ENCODE data around the gene IQGAP1. TPM values are rescaled to one million over a fixed set of nuclear protein-coding genes. Genes with fewer than 3 reads are reported as not detected.

IQGAP1 gene
- total and polyA plus RNA-seq, 2 experiments from 2014 or later: 65.8 to 125 TPM

DNA sequence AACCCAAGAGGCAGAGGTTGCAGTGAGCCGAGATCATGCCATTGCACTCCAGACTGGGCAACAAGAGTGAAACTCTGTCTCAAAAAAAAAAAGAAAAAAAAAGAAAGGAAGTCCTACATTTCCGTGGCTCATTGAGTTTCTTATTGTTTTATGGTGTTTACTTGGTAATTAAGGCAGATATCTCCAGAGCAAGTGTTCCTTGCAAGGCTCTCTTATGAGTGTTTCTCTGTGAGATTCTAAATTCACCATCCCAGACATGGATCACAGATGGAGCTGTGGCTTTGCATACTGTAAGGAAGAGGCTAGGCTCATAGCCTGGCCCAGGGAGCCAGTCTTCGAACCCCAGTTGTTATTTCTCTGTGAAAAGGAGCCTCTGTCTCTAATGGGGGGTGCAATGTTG, 53.0 kb downstream of the IQGAP1 start:
- no peak overlapping the region for H3K4me3 ChIP-seq
- H3K9me3 ChIP-seq (ENCODE audit: low read depth): no peaks in the 10 kb centered on the region
- no peak overlapping the region for H3K4me2 ChIP-seq
- TF ChIP-seq EZH2 (IDR thresholded peaks at IDR 0.05; ENCODE audit: borderline replicate concordance) (no peak), EZH2phosphoT487 (IDR thresholded peaks at IDR 0.05; ENCODE audit: low read depth, severe bottlenecking, unreplicated experiment) (no peak), CTCF (IDR thresholded peaks at IDR 0.05; ENCODE audit: poor library complexity) (no peak)
- H3K4me1 ChIP-seq (ENCODE audit: insufficient read depth): no peaks in the 10 kb centered on the region
- no peaks in the 10 kb centered on the region for H4K20me1 ChIP-seq (ENCODE audit: insufficient read depth, poor library complexity, severe bottlenecking)
- WGBS (ENCODE audit: low lambda C conversion rate, missing lambda C conversion rate): 62% methylated on average over 3 of the region's 3 CpGs
- no peaks in the 10 kb centered on the region for H3K36me3 ChIP-seq (replicated peaks; ENCODE audit: insufficient read depth, low read depth)
- no peaks in the 10 kb centered on the region for H3K27me3 ChIP-seq
- H3K79me2 ChIP-seq: peaks cover 2% of the 10 kb centered on the region
- no peak overlapping the region for H3K27ac ChIP-seq
- H2AFZ ChIP-seq: no peak overlapping the region
- no peak for DNase-seq (ENCODE audit: low spot score)
- H3K9me2 ChIP-seq (replicated peaks; ENCODE audit: insufficient read depth): no peaks in the 10 kb centered on the region

GRCh38 chr15:90442423-90442822, 54.4 kb downstream of the IQGAP1 start:
- Histone ChIP-seq H3K79me2 (no peaks in the 10 kb centered on the region), H2AFZ (no peak overlapping the region), H3K4me3 (no peak overlapping the region), H3K36me3 (replicated peaks; ENCODE audit: insufficient read depth, low read depth) (no peaks in the 10 kb centered on the region), H3K4me1 (ENCODE audit: insufficient read depth) (no peaks in the 10 kb centered on the region), H3K9me3 (ENCODE audit: low read depth) (no peaks in the 10 kb centered on the region), H3K4me2 (no peak overlapping the region), H4K20me1 (ENCODE audit: insufficient read depth, poor library complexity, severe bottlenecking) (no peaks in the 10 kb centered on the region), H3K9me2 (replicated peaks; ENCODE audit: insufficient read depth) (no peaks in the 10 kb centered on the region), H3K27ac (no peak overlapping the region), H3K27me3 (no peaks in the 10 kb centered on the region)
- no peak for TF ChIP-seq CTCF (IDR thresholded peaks at IDR 0.05; ENCODE audit: poor library complexity)
- TF ChIP-seq EZH2phosphoT487 (IDR thresholded peaks at IDR 0.05; ENCODE audit: low read depth, severe bottlenecking, unreplicated experiment): no peak
- no peak for TF ChIP-seq EZH2 (IDR thresholded peaks at IDR 0.05; ENCODE audit: borderline replicate concordance)
- DNase-seq (ENCODE audit: low spot score): no peak
- WGBS (ENCODE audit: low lambda C conversion rate, missing lambda C conversion rate): 97% methylated on average over 5 of the region's 5 CpGs

DNA sequence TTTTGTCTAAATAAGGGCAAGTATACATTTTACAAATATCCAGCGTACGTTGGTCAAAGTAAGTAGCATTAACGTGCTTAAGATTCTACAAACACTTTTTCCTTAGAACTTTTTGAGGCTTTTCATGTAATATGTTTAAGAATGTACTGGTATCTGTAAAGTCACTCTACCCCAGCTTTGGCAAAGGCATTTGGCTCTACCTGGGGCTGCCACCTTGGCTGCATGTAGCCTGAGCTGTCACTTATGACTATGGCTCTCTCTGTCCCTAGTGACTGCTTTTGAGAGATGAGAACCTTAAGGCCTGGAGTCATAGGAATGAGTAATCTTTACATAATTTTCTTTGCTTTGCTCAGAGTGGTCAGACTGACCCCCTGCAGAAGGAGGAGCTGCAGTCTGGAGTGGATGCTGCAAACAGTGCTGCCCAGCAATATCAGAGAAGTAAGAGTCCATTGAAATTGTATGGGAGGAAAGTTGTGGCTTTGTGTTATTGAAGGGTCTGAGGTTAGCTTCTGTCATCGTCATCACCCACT, 61.2 kb downstream of the IQGAP1 start:
- H3K27me3 ChIP-seq: no peaks in the 10 kb centered on the region
- peaks cover 4% of the 10 kb centered on the region for H3K36me3 ChIP-seq (replicated peaks; ENCODE audit: insufficient read depth, low read depth)
- TF ChIP-seq CTCF (IDR thresholded peaks at IDR 0.05; ENCODE audit: poor library complexity): no peak
- no peak for TF ChIP-seq EZH2phosphoT487 (IDR thresholded peaks at IDR 0.05; ENCODE audit: low read depth, severe bottlenecking, unreplicated experiment)
- TF ChIP-seq EZH2 (IDR thresholded peaks at IDR 0.05; ENCODE audit: borderline replicate concordance): no peak
- 85% methylated on average over 4 of the region's 4 CpGs for WGBS (ENCODE audit: low lambda C conversion rate, missing lambda C conversion rate)
- no peak overlapping the region for H3K4me2 ChIP-seq
- no peaks in the 10 kb centered on the region for H4K20me1 ChIP-seq (ENCODE audit: insufficient read depth, poor library complexity, severe bottlenecking)
- no peak for DNase-seq (ENCODE audit: low spot score)
- no peak overlapping the region for H3K27ac ChIP-seq
- peaks cover 9% of the 10 kb centered on the region for H3K79me2 ChIP-seq
- H3K9me2 ChIP-seq (replicated peaks; ENCODE audit: insufficient read depth): no peaks in the 10 kb centered on the region
- H3K9me3 ChIP-seq (ENCODE audit: low read depth): no peaks in the 10 kb centered on the region
- H3K4me1 ChIP-seq (ENCODE audit: insufficient read depth): no peaks in the 10 kb centered on the region
- no peak overlapping the region for H2AFZ ChIP-seq
- H3K4me3 ChIP-seq: no peak overlapping the region

Data from hepatocyte (in vitro differentiated cells).